Thyroid gland (tissue), 4 donors: ENCODE measurements around the gene SPR.

Source experiments
- CTCF ChIP-seq, 6 experiments: fragments of 200-600 bp in 3 of 6; fragments of 450-650 bp in 3 of 6; sonication (generic) in 3 of 6; IDR thresholded peaks; one replicate each; pipeline ENCODE4 v1.5.1; 2016 to 2019; ENCODE audit warnings: antibody characterized with exemption in 6 of 6, mild to moderate bottlenecking in 2 of 6, inconsistent platforms in 1 of 6, moderate library complexity in 1 of 6
- POLR2A ChIP-seq, 2 donors: fragments of 450-650 bp; IDR thresholded peaks; one replicate each; pipeline ENCODE4 v1.6.1; 2017; ENCODE audit warnings: antibody characterized with exemption in 2 of 2, mild to moderate bottlenecking in 2 of 2, moderate library complexity in 1 of 2

- TF ChIP-seq POLR2A (IDR thresholded peaks at IDR 0.05) (no peak), CTCF (IDR thresholded peaks at IDR 0.05) (no peak)
Observed at GRCh38 chr2:72895759-72896281, 8.6 kb downstream of the SPR start.
